Ascending aorta (tissue), 2 donors: ENCODE results near the gene ZNF652. TPM values are rescaled to one million over a fixed set of nuclear protein-coding genes. Genes with fewer than 3 reads are reported as not detected.
A peak's percentile ranks its signal among the peaks of the same experiment; 100 is the strongest.
"Not testable (repeated sequence)": the region's sequence is repeated elsewhere in the genome, so short reads cannot be mapped to it uniquely, and the experiment has no call there.

Experiments
- DNase-seq, 2 donors: peaks; one replicate each; pipeline ENCODE4 v3.0.0-alpha.2; 2019; ENCODE audit warnings: low spot score in 2 of 2
- H3K27ac ChIP-seq, 2 donors: fragments of 200-600 bp; sonication (generic); one replicate each; pipeline ENCODE4 v1.5.1; 2016 to 2017; ENCODE audit warnings: mild to moderate bottlenecking in 1 of 2
- H3K27me3 ChIP-seq: fragments of 200-600 bp; sonication (generic); one replicate; pipeline ENCODE4 v1.5.1; 2017
- H3K36me3 ChIP-seq, 2 donors: fragments of 200-600 bp; sonication (generic); one replicate each; pipeline ENCODE4 v1.5.1; 2016
- H3K4me1 ChIP-seq, 2 donors: fragments of 200-600 bp; sonication (generic); one replicate each; pipeline ENCODE4 v1.5.1; 2016 to 2017; ENCODE audit warnings: mild to moderate bottlenecking in 1 of 2
- H3K4me3 ChIP-seq, 2 donors: fragments of 200-600 bp; sonication (generic); one replicate each; pipeline ENCODE4 v1.5.1; 2016 to 2017; ENCODE audit warnings: mild to moderate bottlenecking in 1 of 2
- H3K9me3 ChIP-seq, 2 donors: fragments of 200-600 bp; sonication (generic); one replicate each; pipeline ENCODE4 v1.5.1; 2016
- intact Hi-C: fragments of 100-400 bp; cut with DNase I; formaldehyde crosslinking; loops from one replicate; pipeline ENCODE4 v1.15.1; 2023
- total RNA-seq: library from RNA; depleted of rRNA; stranded (reverse); fragments of >200 nt; gene quantifications from one replicate; pipeline ENCODE4 v1.1.0, GENCODE V29; 2016
- TF ChIP-seq, protein P1 (sequence below), 3 experiments: fragments of 200-600 bp in 2 of 3; fragments of 450-650 bp in 1 of 3; sonication (generic) in 2 of 3; IDR thresholded peaks; one replicate each; pipeline ENCODE4 v1.5.1; 2016 to 2019; ENCODE audit warnings: antibody characterized with exemption in 3 of 3, mild to moderate bottlenecking in 1 of 3, moderate library complexity in 1 of 3

The ZNF652 gene
- total RNA-seq, 1 donor from 2014 or later, result 13.5 TPM

DNA sequence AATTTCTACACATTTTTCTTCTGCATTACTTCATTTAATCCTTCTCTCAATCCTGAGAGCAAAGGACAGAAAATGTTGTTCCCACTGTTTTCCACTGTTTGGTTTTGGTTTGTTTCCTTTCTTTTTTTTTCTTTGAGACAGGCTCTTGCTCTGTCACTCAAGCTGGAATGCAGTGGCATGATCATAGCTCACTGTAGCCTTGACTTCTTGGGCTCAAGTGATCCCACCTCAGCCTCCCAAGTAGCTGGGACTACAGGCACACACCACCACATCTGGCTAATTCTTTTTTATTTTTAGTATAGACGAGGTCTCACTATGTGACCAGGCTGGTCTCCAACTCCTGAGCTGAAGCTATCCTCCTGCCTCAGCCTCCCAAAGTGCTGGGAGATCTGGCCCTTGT is 7.0 kb upstream of the ZNF652 start:
- Histone ChIP-seq H3K4me3 (no peak overlapping the region), H3K36me3 (no peaks in the 10 kb centered on the region), H3K9me3 (no peaks in the 10 kb centered on the region), H3K4me1 (no peaks in the 10 kb centered on the region), H3K27me3 (no peaks in the 10 kb centered on the region), H3K27ac (no peak overlapping the region)
- intact Hi-C loops, result no loop called here
- TF ChIP-seq, protein P1, sequence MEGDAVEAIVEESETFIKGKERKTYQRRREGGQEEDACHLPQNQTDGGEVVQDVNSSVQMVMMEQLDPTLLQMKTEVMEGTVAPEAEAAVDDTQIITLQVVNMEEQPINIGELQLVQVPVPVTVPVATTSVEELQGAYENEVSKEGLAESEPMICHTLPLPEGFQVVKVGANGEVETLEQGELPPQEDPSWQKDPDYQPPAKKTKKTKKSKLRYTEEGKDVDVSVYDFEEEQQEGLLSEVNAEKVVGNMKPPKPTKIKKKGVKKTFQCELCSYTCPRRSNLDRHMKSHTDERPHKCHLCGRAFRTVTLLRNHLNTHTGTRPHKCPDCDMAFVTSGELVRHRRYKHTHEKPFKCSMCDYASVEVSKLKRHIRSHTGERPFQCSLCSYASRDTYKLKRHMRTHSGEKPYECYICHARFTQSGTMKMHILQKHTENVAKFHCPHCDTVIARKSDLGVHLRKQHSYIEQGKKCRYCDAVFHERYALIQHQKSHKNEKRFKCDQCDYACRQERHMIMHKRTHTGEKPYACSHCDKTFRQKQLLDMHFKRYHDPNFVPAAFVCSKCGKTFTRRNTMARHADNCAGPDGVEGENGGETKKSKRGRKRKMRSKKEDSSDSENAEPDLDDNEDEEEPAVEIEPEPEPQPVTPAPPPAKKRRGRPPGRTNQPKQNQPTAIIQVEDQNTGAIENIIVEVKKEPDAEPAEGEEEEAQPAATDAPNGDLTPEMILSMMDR (IDR thresholded peaks at IDR 0.05), result no peak
- no peak for DNase-seq

DNA sequence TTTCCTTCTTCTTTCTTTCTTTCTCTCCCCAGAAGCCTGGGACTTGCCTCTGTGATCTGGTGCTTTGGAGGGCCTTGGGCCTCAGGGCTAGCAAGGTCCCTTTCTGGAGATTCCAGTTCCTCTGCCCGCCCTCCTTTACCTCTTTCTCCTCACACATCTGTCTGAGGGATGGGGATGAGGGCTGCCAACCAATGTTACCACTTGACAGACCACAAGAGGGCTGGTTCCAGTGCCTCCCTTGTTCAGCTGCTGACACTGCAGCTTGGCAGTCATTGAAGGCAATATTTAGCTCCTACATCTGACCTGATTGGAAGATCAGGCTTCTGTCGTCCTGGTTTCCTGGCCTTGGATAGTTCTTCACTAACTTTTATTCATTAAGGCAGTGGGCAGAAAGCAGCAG is 3.6 kb upstream of the ZNF652 start:
- Histone ChIP-seq H3K27ac (no peak overlapping the region), H3K27me3 (no peaks in the 10 kb centered on the region)

DNA sequence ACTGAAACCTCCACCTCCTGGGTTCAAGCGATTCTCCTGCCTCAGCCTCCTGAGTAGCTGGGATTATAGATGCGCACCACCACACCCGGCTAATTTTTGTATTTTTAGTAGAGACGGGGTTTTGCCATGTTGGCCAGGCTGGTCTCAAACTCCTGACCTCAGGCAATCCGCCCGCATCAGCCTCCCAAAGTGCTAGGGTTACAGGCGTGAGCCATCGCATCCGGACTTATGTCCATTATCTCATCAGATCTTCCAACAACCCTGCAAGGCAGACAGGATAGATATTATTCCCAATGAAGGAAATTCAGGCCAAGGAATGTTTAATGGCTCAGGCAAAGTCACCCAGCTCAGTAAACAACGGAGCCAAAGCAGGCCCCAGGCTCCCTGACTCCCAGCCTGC is 3.1 kb upstream of the ZNF652 start:
- H3K4me1 ChIP-seq, H3K36me3 ChIP-seq, intact Hi-C loops, H3K9me3 ChIP-seq, H3K4me3 ChIP-seq, H3K27ac ChIP-seq, H3K27me3 ChIP-seq: not testable (repeated sequence)
- peak in 1 of 2 donors; percentile 42 for DNase-seq

More for the DNA sequence above, 3.6 kb upstream of the ZNF652 start:
- TF ChIP-seq, protein P1 (IDR thresholded peaks at IDR 0.05), result peak in 1 of 3 experiments; percentile 5
- no peaks in the 10 kb centered on the region for H3K4me1 ChIP-seq
- intact Hi-C loops, result no loop called here
- no peaks in the 10 kb centered on the region for H3K9me3 ChIP-seq
- H3K36me3 ChIP-seq, result no peaks in the 10 kb centered on the region
- peak in 1 of 2 donors; percentile 50 for DNase-seq
- no peak overlapping the region for H3K4me3 ChIP-seq

DNA sequence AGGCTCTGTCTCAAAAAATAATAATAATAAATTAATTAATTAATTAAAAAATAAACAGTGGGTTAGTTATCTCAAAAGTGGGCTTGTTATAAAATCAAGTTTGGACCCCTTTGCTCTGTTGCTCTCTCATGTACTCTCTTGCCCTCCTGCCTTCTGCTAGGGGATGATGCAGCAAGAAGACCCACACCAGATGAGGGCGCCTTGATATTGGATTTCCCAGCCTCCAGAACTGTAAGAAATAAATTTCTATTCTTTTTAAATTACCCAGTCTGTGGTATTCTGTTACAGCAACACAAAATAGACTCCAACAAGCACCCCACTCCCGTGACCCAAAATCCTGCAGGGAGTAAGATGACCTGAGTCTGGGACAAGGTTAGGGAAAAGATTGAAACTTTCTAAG is 2.1 kb upstream of the ZNF652 start:
- Histone ChIP-seq H3K27me3 (no peaks in the 10 kb centered on the region), H3K27ac (no peak overlapping the region), H3K4me3 (no peak overlapping the region), H3K36me3 (no peaks in the 10 kb centered on the region), H3K9me3 (no peaks in the 10 kb centered on the region), H3K4me1 (peaks cover 3% of the 10 kb centered on the region in 2 donors)
- TF ChIP-seq, protein P1 (IDR thresholded peaks at IDR 0.05), result no peak
- DNase-seq, result peak in 1 of 2 donors; percentile 12
- intact Hi-C loops, result no loop called here

DNA sequence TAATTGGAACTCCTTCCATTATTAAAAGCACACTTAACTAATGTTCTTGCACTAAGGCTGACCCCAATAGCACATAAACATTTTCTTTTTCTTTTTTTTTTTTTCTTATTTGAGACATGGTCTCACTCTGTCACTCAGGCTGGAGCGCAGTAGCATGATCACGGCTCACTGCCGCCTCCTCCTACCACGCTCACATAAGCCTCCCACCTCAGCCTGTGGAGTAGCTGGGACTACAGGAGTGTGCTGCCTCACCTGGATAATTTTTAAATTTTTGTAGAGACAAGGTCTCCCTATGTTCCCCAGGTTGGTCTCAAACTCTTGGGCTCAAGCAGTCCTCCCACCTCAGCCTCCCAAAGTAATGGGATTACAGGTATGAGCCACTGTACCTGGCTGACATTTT is 1.2 kb upstream of the ZNF652 start:
- Histone ChIP-seq H3K27me3 (no peaks in the 10 kb centered on the region), H3K4me1 (peaks cover 3% of the 10 kb centered on the region in 2 donors), H3K9me3 (no peaks in the 10 kb centered on the region), H3K36me3 (no peaks in the 10 kb centered on the region), H3K4me3 (no peak overlapping the region), H3K27ac (peak overlapping the region in 1 of 2 donors; percentile 86)
- peak in 1 of 2 donors; percentile 35 for DNase-seq
- intact Hi-C loops, result loop anchor here (2.0 kb wide), 2 partner anchors 32 to 46 kb away; no protein-coding TSS in a partner anchor
- TF ChIP-seq, protein P1 (IDR thresholded peaks at IDR 0.05), result no peak

DNA sequence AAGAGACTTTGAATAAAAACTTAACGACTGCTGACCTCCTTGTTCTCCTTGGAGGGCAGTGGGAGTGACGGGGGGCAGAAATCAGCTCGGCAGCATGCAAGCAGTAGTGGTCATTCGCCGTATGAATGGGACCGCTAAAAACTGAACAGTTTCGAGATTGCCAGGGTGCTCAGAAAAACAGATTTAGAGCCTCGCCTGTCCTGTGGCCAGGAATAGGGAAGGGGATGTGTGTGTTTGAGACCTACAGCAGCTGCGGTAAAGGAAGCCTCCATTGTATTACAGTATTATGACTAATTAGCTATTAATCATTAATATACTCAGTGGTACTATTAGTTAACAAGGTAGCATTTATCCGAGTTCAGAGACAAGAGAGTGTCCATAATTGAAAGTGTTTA is 670 bp upstream of the ZNF652 start:
- Histone ChIP-seq H3K4me3 (peak overlapping the region; percentile 77 to 100), H3K9me3 (no peaks in the 10 kb centered on the region), H3K27me3 (no peaks in the 10 kb centered on the region), H3K4me1 (peaks cover 3% of the 10 kb centered on the region in 2 donors), H3K36me3 (no peaks in the 10 kb centered on the region), H3K27ac (peak overlapping the region; percentile 86 to 98)
- TF ChIP-seq, protein P1 (IDR thresholded peaks at IDR 0.05), result no peak
- no peak for DNase-seq
- intact Hi-C loops, result loop anchor here (2.0 kb wide), 2 partner anchors 32 to 46 kb away; no protein-coding TSS in a partner anchor
